GM12878 (cell line): ENCODE data around the gene BMPR2. TPM values are rescaled to one million over a fixed set of nuclear protein-coding genes. Genes with fewer than 3 reads are reported as not detected.
"Not testable (repeated sequence)": the region's sequence is repeated elsewhere in the genome, so short reads cannot be mapped to it uniquely, and the experiment has no call there.

Experiments used
- ATAC-seq: fragments of 200-7000 bp; cut with Tn5 transposase; 3 replicates; pipeline ENCODE4 v1.9.1; 2020; ENCODE audit warnings: mild to moderate bottlenecking, moderate library complexity
- BruUV-seq: library from RNA; stranded (reverse); fragments of 400-500 nt; replicated peaks from 2 replicates; lab custom pipeline; 2021; lab: Mats Ljungman, UMichigan
- CTCF ChIA-PET: fragments of 300-600 bp; sonication (Branson Sonifier 250); formaldehyde crosslinking; extraction: SDS; loops from one replicate; lab custom pipeline; 2021; ENCODE audit warnings: inconsistent platforms; lab: Yijun Ruan, JAX
- POLR2A ChIA-PET: fragments of 350-600 bp; formaldehyde crosslinking; extraction: SDS; loops from one replicate; lab custom pipeline; 2021; ENCODE audit warnings: inconsistent platforms; lab: Charles Lee
- RAD21 ChIA-PET: fragments of 300-600 bp; sonication (Branson Sonifier 250); formaldehyde crosslinking; loops from one replicate; lab custom pipeline; 2023; ENCODE audit warnings: antibody characterized with exemption; ENCODE audit not compliant: unreplicated experiment; lab: Charles Lee
- SMC1A ChIA-PET: fragments of 300-600 bp; sonication (Branson Sonifier 250); formaldehyde crosslinking; loops from one replicate; lab custom pipeline; 2023; ENCODE audit not compliant: unreplicated experiment, uncharacterized antibody; lab: Charles Lee
- DNase-seq: peaks from one replicate; pipeline ENCODE4 v3.0.0-alpha.2; 2011; ENCODE audit warnings: low read depth, low spot score
- FAIRE-seq: peaks from 3 replicates; lab custom pipeline; 2011; peaks lifted over from hg19 to GRCh38; lab: Jason Lieb, UNC
- H2AFZ ChIP-seq: 2 replicates; pipeline ENCODE4 v1.6.0; 2011; ENCODE audit warnings: low read depth, low read length, control low read depth; ENCODE audit not compliant: control insufficient read depth
- H3K27ac ChIP-seq: 2 replicates; pipeline ENCODE4 v1.5.1; 2011; ENCODE audit warnings: control low read depth; ENCODE audit not compliant: control insufficient read depth, insufficient read depth
- H3K27me3 ChIP-seq, 2 experiments: replicated peaks in 1 of 2; 2 replicates each; pipeline versions ENCODE4 v1.6.0 to v1.6.1; 2011; ENCODE audit warnings: low read length in 1 of 2; ENCODE audit not compliant: control insufficient read depth in 2 of 2, insufficient read depth in 2 of 2
- H3K36me3 ChIP-seq, 2 experiments: 2 replicates each; pipeline ENCODE4 v1.5.1; 2011; ENCODE audit warnings: low read length in 1 of 2; ENCODE audit not compliant: control insufficient read depth in 2 of 2, insufficient read depth in 2 of 2
- H3K4me1 ChIP-seq: 2 replicates; pipeline ENCODE4 v1.6.1; 2011; ENCODE audit warnings: mild to moderate bottlenecking, low read length, moderate library complexity, mixed read lengths; ENCODE audit not compliant: control insufficient read depth, insufficient read depth
- H3K4me2 ChIP-seq: 2 replicates; pipeline ENCODE4 v1.6.0; 2011; ENCODE audit warnings: control low read depth; ENCODE audit not compliant: control insufficient read depth, insufficient read depth
- H3K4me3 ChIP-seq: fragments of 200-600 bp; sonication (generic); 2 replicates; pipeline ENCODE4 v1.5.1; 2016
- H3K79me2 ChIP-seq: 2 replicates; pipeline ENCODE4 v1.6.0; 2011; ENCODE audit warnings: low read length; ENCODE audit not compliant: control insufficient read depth, insufficient read depth
- H3K9ac ChIP-seq: 2 replicates; pipeline ENCODE4 v1.8.0; 2011; ENCODE audit warnings: low read length, control low read depth, mixed read lengths; ENCODE audit not compliant: control insufficient read depth, insufficient read depth
- H3K9me3 ChIP-seq: replicated peaks from 3 replicates; pipeline ENCODE4 v1.5.1; 2011; ENCODE audit warnings: mild to moderate bottlenecking, low read length; ENCODE audit not compliant: control insufficient read depth, insufficient read depth
- H4K20me1 ChIP-seq: 2 replicates; pipeline ENCODE4 v1.6.0; 2011; ENCODE audit not compliant: control insufficient read depth, insufficient read depth
- TCF7 ChIP-seq: IDR thresholded peaks from 2 replicates; pipeline ENCODE4 v1.6.1; 2014; ENCODE audit warnings: antibody characterized with exemption, borderline replicate concordance
- WGBS: methylation state at CpG from one replicate; pipeline ENCODE4 v1.1.6; 2016; ENCODE audit warnings: low lambda C conversion rate; ENCODE audit not compliant: insufficient replicate concordance, insufficient coverage; ENCODE audit errors: missing lambda C conversion rate; 5-methylcytosine and 5-hydroxymethylcytosine counted together
- in situ Hi-C: fragments of 300-500 bp; cut with MboI; formaldehyde crosslinking; loops from 9 replicates; pipeline ENCODE4 v1.14.3; 2018; ENCODE audit warnings: mixed read lengths
- intact Hi-C: fragments of 100-400 bp; cut with micrococcal nuclease; formaldehyde crosslinking; loops from one replicate; pipeline ENCODE4 v1.14.2; 2022; ENCODE audit not compliant: unreplicated experiment
- polyA plus RNA-seq, 11 experiments: library from polyadenylated mRNA; depleted of rRNA in 4 of 11; unstranded in 6 of 11; stranded (reverse) in 5 of 11; fragments of >200 nt; fragmentation: Nextera tagmentation in 4 of 11; fragmentation: Illumina TruSeq in 1 of 11; extraction: Ambion mirVana in 4 of 11; extraction: Trizol in 1 of 11; gene quantifications; 1 replicate in 1 of 11; 2 replicates in 10 of 11; pipeline versions ENCODE4 v1.2.1 to v1.2.3, GENCODE V29; 2011 to 2016; ENCODE audit warnings: inconsistent platforms in 2 of 11, missing spikeins in 2 of 11, low read depth in 1 of 11
- total RNA-seq, 4 experiments: library from RNA; depleted of rRNA in 3 of 4; stranded (reverse); fragments of >200 nt in 3 of 4; fragmentation: Illumina TruSeq in 1 of 4; extraction: Trizol in 1 of 4; gene quantifications; 2 replicates each; pipeline versions ENCODE4 v1.2.1 to v1.2.3, GENCODE V29; 2013 to 2021

Gene BMPR2
- total and polyA plus RNA-seq, 10 of the 15 experiments (the other 5 are each of a cell fraction or from before 2014, with no cell fraction given) = 2.4 to 33.0 (median 7.1) TPM

DNA sequence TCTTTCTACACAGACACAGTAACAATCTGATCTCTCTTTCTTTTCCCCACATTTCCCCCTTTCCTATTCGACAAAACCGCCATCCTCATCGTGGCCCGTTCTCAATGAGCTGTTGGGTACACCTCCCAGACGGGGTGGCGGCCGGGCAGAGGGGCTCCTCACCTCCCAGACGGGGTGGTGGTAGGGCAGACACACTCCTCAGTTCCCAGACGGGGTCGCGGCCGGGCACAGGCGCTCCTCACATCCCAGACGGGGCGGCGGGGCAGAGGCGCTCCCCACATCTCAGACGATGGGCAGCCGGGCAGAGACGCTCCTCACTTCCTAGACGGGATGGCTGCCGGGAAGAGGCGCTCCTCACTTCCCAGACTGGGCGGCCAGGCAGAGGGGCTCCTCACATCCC is 64.0 kb downstream of the BMPR2 start:
- H3K4me3 ChIP-seq, SMC1A ChIA-PET, CTCF ChIA-PET, POLR2A ChIA-PET, H3K79me2 ChIP-seq, DNase-seq, intact Hi-C loops, in situ Hi-C loops, ATAC-seq, H3K4me1 ChIP-seq, H3K9ac ChIP-seq, H4K20me1 ChIP-seq, RAD21 ChIA-PET, H3K9me3 ChIP-seq, H3K27ac ChIP-seq, H2AFZ ChIP-seq, H3K27me3 ChIP-seq, H3K4me2 ChIP-seq, BruUV-seq, H3K36me3 ChIP-seq, FAIRE-seq: not testable (repeated sequence)
- 90% methylated on average over 16 of the region's 24 CpGs for WGBS

DNA sequence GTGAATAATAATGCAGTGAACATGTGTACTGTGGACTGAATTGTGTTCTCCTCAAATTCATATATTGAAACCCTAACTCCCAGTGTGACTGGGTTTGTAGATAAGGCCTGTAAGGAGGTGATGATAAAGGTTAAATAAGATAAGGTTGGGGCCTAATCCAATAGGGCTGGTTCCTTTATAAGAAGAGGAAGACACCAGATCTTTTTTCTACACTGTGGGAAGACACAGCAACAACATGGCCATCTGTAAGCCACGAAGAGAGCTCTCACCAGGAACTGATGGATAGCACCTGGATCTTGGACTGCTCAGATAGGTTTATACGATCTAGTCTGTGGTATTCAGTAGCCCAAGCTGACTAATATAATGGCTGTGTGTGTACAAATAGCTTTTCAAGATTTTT is 66.8 kb downstream of the BMPR2 start:
- SMC1A ChIA-PET = no interaction called here
- FAIRE-seq (no peak), DNase-seq (no peak), ATAC-seq (no peak)
- H3K27me3 ChIP-seq = no peaks in the 10 kb centered on the region
- no peaks in the 10 kb centered on the region for H3K36me3 ChIP-seq
- CTCF ChIA-PET = interaction anchor here (1.5 kb wide), 1 partner anchor 10 kb away, joined by 5 read pairs; no protein-coding TSS in a partner anchor
- no peak overlapping the region for H3K9ac ChIP-seq
- RAD21 ChIA-PET = no interaction called here
- H3K9me3 ChIP-seq = no peaks in the 10 kb centered on the region; the same call in 2 of the 3 replicates
- no peaks in the 10 kb centered on the region for H4K20me1 ChIP-seq
- 76% methylated on average over 2 of the region's 2 CpGs for WGBS
- H2AFZ ChIP-seq = no peak overlapping the region
- in situ Hi-C loops = no loop called here
- no peaks in the 10 kb centered on the region; the same call in 1 of the 2 replicates for H3K79me2 ChIP-seq
- no peak overlapping the region for H3K27ac ChIP-seq
- no peak overlapping the region for H3K4me2 ChIP-seq
- TSS peak; percentile 45 for BruUV-seq
- no peaks in the 10 kb centered on the region for H3K4me1 ChIP-seq
- POLR2A ChIA-PET = no interaction called here
- TF ChIP-seq TCF7 = no peak
- TF ChIP-seq, all 136 proteins: peak for 0
- intact Hi-C loops = no loop called here
- no peak overlapping the region for H3K4me3 ChIP-seq
